ENCODE measurements around the gene PDXDC1. TPM values are rescaled to one million over a fixed set of nuclear protein-coding genes. Genes with fewer than 3 reads are reported as not detected.
"Not testable (repeated sequence)": the region's sequence is repeated elsewhere in the genome, so short reads cannot be mapped to it uniquely, and the experiment has no call there.

PDXDC1 gene
- total and polyA plus RNA-seq, 4 donors: 51.4 to 88.1 (median 70.5) TPM

- H3K27ac ChIP-seq (ENCODE audit: low read depth in 1 of 2, low read length in 2 of 2); DNase-seq; H3K4me1 ChIP-seq (ENCODE audit: control insufficient read depth in 1 of 2, insufficient read depth in 2 of 2, low read length in 2 of 2); ATAC-seq (ENCODE audit: low FRiP score); H3K27me3 ChIP-seq (ENCODE audit: control insufficient read depth in 1 of 2, insufficient read depth in 2 of 2, low read length in 1 of 2); H3K4me3 ChIP-seq (ENCODE audit: low read length in 2 of 2); H3K9me3 ChIP-seq (ENCODE audit: control insufficient read depth, low read length); intact Hi-C loops (cut with DNase I): not testable (repeated sequence)
- H3K36me3 ChIP-seq (ENCODE audit: control insufficient read depth in 1 of 2, insufficient read depth in 2 of 2, low read length in 1 of 2): peaks cover 4 to 12% of the 10 kb centered on the region in 2 donors
- WGBS, 2 donors: 57 to 64% methylated on average over 7 of the region's 7 CpGs
These were observed 46.6 kb downstream of the PDXDC1 start for GRCh38 chr16:15021429-15021828.

DNA sequence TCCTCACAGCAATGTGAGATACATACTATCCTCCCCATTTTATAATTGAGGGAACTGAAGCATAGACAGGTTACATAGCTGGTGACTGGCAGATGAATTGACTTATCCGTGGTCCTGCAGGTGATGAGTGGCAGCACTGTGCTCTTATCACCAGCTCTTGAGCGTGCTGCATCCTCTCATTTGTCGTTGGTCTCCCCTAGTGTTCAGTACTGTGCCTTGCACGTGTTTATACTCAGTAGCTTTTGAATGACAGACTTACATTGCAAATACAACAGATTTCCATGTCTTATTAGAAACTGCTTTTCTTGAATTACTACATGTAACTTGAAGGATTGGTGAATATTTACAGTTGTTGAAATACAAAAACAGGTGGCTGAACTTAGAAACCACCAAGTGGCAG lies 47.4 kb downstream of the PDXDC1 start:
- H3K27ac ChIP-seq (ENCODE audit: low read depth in 1 of 2, low read length in 2 of 2); H3K27me3 ChIP-seq (ENCODE audit: control insufficient read depth in 1 of 2, insufficient read depth in 2 of 2, low read length in 1 of 2); H3K4me3 ChIP-seq (ENCODE audit: low read length in 2 of 2); H3K4me1 ChIP-seq (ENCODE audit: control insufficient read depth in 1 of 2, insufficient read depth in 2 of 2, low read length in 2 of 2); H3K9me3 ChIP-seq (ENCODE audit: control insufficient read depth, low read length); ATAC-seq (ENCODE audit: low FRiP score); intact Hi-C loops (cut with DNase I); DNase-seq: not testable (repeated sequence)
- peaks cover 4 to 11% of the 10 kb centered on the region in 2 donors for H3K36me3 ChIP-seq (ENCODE audit: control insufficient read depth in 1 of 2, insufficient read depth in 2 of 2, low read length in 1 of 2)
- WGBS, 2 donors: 24 to 39% methylated on average over 4 of the region's 4 CpGs

- H3K27me3 ChIP-seq (ENCODE audit: control insufficient read depth in 1 of 2, insufficient read depth in 2 of 2, low read length in 1 of 2); H3K4me1 ChIP-seq (ENCODE audit: control insufficient read depth in 1 of 2, insufficient read depth in 2 of 2, low read length in 2 of 2); intact Hi-C loops (cut with DNase I); H3K4me3 ChIP-seq (ENCODE audit: low read length in 2 of 2); H3K27ac ChIP-seq (ENCODE audit: low read depth in 1 of 2, low read length in 2 of 2); H3K36me3 ChIP-seq (ENCODE audit: control insufficient read depth in 1 of 2, insufficient read depth in 2 of 2, low read length in 1 of 2); H3K9me3 ChIP-seq (ENCODE audit: control insufficient read depth, low read length); ATAC-seq (ENCODE audit: low FRiP score): not testable (repeated sequence)
- DNase-seq: peak in 1 of 2 donors; percentile 43
- 84 to 86% methylated on average over 13 of the region's 13 CpGs for WGBS, 2 donors
These were observed 48.7 kb downstream of the PDXDC1 start for GRCh38 chr16:15023381-15024077.

DNA sequence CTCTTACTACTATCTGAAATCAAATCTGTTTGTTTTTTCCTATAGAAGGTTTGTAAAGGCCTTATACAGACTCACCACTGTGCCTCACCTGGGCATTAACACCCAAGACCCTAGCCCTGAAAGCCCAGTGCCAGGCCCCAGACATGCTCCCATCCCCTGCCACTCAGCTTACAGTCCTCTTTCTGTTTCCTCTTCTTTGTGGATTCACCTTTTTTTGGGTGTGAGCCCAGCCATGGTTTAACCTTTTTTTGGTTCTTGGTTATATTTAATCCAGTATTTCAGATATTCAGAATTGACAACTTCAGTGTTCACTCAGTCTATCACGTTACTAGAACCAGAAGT lies 50.0 kb downstream of the PDXDC1 start:
- H3K4me3 ChIP-seq (ENCODE audit: low read length in 2 of 2); H3K27ac ChIP-seq (ENCODE audit: low read depth in 1 of 2, low read length in 2 of 2); H3K27me3 ChIP-seq (ENCODE audit: control insufficient read depth in 1 of 2, insufficient read depth in 2 of 2, low read length in 1 of 2); DNase-seq; H3K36me3 ChIP-seq (ENCODE audit: control insufficient read depth in 1 of 2, insufficient read depth in 2 of 2, low read length in 1 of 2); intact Hi-C loops (cut with DNase I); H3K4me1 ChIP-seq (ENCODE audit: control insufficient read depth in 1 of 2, insufficient read depth in 2 of 2, low read length in 2 of 2); H3K9me3 ChIP-seq (ENCODE audit: control insufficient read depth, low read length); ATAC-seq (ENCODE audit: low FRiP score): not testable (repeated sequence)
- 59 to 61% methylated on average over 1 of the region's 1 CpG for WGBS, 2 donors

DNA sequence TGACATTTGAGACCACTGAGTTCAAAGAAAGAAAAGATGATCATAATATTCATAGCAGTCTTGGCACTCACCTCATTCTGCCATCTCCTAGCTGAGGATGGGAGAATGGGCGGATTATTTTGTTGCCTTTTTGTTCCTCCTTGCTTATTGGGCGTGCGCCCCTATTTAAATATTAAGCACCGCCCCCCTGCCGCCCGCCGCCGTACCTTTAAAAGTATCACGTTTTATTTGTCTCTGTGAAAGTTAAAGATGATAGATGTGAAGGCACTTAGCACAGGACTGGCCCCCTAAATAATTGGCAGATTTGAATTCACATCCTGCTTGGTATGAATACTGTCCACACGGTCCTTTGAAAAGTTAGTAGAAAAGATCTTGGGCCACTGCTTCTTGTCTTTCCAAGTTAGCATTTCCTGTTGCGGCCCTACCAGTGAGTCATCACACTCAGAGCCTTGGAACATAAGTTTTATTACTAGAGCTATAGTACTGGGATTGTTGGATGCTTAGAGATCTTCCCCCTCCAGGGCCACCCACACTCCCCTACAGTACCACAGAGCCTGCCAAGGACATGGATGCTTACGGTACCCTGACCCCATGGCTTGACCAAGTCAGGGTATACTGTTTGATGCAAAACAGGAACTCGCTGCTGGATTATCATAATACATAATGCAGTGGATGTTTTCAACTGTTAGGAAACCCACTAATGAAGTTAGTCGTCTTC lies 50.6 kb downstream of the PDXDC1 start:
- DNase-seq; H3K4me3 ChIP-seq (ENCODE audit: low read length in 2 of 2); intact Hi-C loops (cut with DNase I); H3K36me3 ChIP-seq (ENCODE audit: control insufficient read depth in 1 of 2, insufficient read depth in 2 of 2, low read length in 1 of 2); H3K27me3 ChIP-seq (ENCODE audit: control insufficient read depth in 1 of 2, insufficient read depth in 2 of 2, low read length in 1 of 2); H3K9me3 ChIP-seq (ENCODE audit: control insufficient read depth, low read length); H3K4me1 ChIP-seq (ENCODE audit: control insufficient read depth in 1 of 2, insufficient read depth in 2 of 2, low read length in 2 of 2); H3K27ac ChIP-seq (ENCODE audit: low read depth in 1 of 2, low read length in 2 of 2): not testable (repeated sequence)
- ATAC-seq (ENCODE audit: low FRiP score): peak; percentile 66
- 69 to 77% methylated on average over 14 of the region's 14 CpGs for WGBS, 2 donors

- H3K36me3 ChIP-seq (ENCODE audit: control insufficient read depth in 1 of 2, insufficient read depth in 2 of 2, low read length in 1 of 2); H3K4me3 ChIP-seq (ENCODE audit: low read length in 2 of 2); H3K4me1 ChIP-seq (ENCODE audit: control insufficient read depth in 1 of 2, insufficient read depth in 2 of 2, low read length in 2 of 2); H3K9me3 ChIP-seq (ENCODE audit: control insufficient read depth, low read length); H3K27me3 ChIP-seq (ENCODE audit: control insufficient read depth in 1 of 2, insufficient read depth in 2 of 2, low read length in 1 of 2); DNase-seq; ATAC-seq (ENCODE audit: low FRiP score); H3K27ac ChIP-seq (ENCODE audit: low read depth in 1 of 2, low read length in 2 of 2); intact Hi-C loops (cut with DNase I): not testable (repeated sequence)
- 73 to 76% methylated on average over 7 of the region's 8 CpGs for WGBS, 2 donors
These were observed 52.2 kb downstream of the PDXDC1 start for GRCh38 chr16:15027051-15027450.

GRCh38 chr16:15027503-15028344 lies 52.9 kb downstream of the PDXDC1 start:
- H3K4me3 ChIP-seq (ENCODE audit: low read length in 2 of 2); H3K36me3 ChIP-seq (ENCODE audit: control insufficient read depth in 1 of 2, insufficient read depth in 2 of 2, low read length in 1 of 2); H3K27me3 ChIP-seq (ENCODE audit: control insufficient read depth in 1 of 2, insufficient read depth in 2 of 2, low read length in 1 of 2); H3K9me3 ChIP-seq (ENCODE audit: control insufficient read depth, low read length); H3K4me1 ChIP-seq (ENCODE audit: control insufficient read depth in 1 of 2, insufficient read depth in 2 of 2, low read length in 2 of 2); DNase-seq; H3K27ac ChIP-seq (ENCODE audit: low read depth in 1 of 2, low read length in 2 of 2); intact Hi-C loops (cut with DNase I): not testable (repeated sequence)
- WGBS, 2 donors: 72 to 74% methylated on average over 29 of the region's 29 CpGs
- ATAC-seq (ENCODE audit: low FRiP score): peak; percentile 51

DNA sequence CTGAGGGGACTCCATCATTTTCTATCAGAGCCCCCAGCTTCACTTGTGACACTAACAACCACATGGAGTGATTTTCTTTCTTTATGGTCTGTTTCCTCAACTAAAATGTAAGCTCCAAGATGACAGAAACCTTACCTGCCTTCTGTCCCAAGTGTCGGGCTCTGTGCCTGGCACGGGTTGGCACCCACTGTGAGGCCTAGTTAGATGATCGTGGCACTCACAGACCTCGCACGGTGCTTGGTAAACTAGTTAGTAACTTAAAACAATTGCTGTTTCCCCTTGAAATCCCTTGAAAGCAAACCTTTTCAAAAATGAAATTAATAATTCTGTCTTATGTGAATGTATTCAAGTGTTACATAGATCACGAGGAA lies 53.5 kb downstream of the PDXDC1 start:
- H3K36me3 ChIP-seq (ENCODE audit: control insufficient read depth in 1 of 2, insufficient read depth in 2 of 2, low read length in 1 of 2): peaks cover 0 to 12% of the 10 kb centered on the region in 2 donors
- WGBS, 2 donors: 65 to 72% methylated on average over 6 of the region's 6 CpGs
- H3K27me3 ChIP-seq (ENCODE audit: control insufficient read depth in 1 of 2, insufficient read depth in 2 of 2, low read length in 1 of 2); ATAC-seq (ENCODE audit: low FRiP score); intact Hi-C loops (cut with DNase I); H3K9me3 ChIP-seq (ENCODE audit: control insufficient read depth, low read length); H3K27ac ChIP-seq (ENCODE audit: low read depth in 1 of 2, low read length in 2 of 2); H3K4me3 ChIP-seq (ENCODE audit: low read length in 2 of 2); H3K4me1 ChIP-seq (ENCODE audit: control insufficient read depth in 1 of 2, insufficient read depth in 2 of 2, low read length in 2 of 2); DNase-seq: not testable (repeated sequence)
